ENCODE data around the gene KHDRBS2. TPM values are rescaled to one million over a fixed set of nuclear protein-coding genes. Genes with fewer than 3 reads are reported as not detected.

The KHDRBS2 gene
- total RNA-seq, 1 donor from 2014 or later, result 10.9 TPM

- ATAC-seq (no peak), DNase-seq (no peak)
- Histone ChIP-seq H3K27me3 (ENCODE audit: low read depth) (no peaks in the 10 kb centered on the region), H3K4me3 (no peak overlapping the region), H3K36me3 (no peaks in the 10 kb centered on the region), H3K4me1 (no peaks in the 10 kb centered on the region), H3K9me3 (peaks cover 3% of the 10 kb centered on the region), H3K27ac (no peak overlapping the region)
- intact Hi-C loops (cut with DNase I), result no loop called here
- TF ChIP-seq CTCF (IDR thresholded peaks at IDR 0.05), result no peak
Observed at GRCh38 chr6:61640463-61640862, 645.6 kb downstream of the KHDRBS2 start.
